GM12874 (cell line): Measurements from ENCODE around the gene TRAPPC5.

Experiments used
- CTCF ChIP-seq: IDR thresholded peaks from 2 replicates; pipeline ENCODE4 v1.5.1; 2011; ENCODE audit warnings: low read depth, mild to moderate bottlenecking, control low read depth, low read length, moderate library complexity; ENCODE audit not compliant: insufficient read depth

The TRAPPC5 gene

GRCh38 chr19:7662657-7663056 lies 18.0 kb upstream of the TRAPPC5 start:
- no peak for TF ChIP-seq CTCF

DNA sequence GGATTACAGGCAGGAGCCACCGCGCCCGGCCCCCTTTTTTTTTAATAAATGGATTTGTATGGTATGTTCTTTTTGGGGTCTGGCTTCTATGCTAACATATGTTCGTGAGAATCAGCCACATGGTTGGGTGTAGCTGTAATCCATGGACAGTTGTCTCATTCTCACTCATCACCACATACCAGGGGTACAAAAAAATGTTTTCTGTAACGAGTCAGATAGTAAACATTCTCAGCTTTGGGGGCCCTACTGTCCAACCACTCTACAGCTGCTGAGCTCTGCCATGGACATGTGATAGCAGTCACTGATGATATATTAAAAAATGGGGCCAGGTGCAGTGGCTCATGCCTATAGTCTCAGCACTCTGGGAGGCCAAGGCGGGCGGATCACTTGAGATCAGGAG lies 16.9 kb upstream of the TRAPPC5 start:
- no peak for TF ChIP-seq CTCF

GRCh38 chr19:7665076-7665475 lies 15.6 kb upstream of the TRAPPC5 start:
- TF ChIP-seq CTCF, result no peak

- TF ChIP-seq CTCF, result no peak
Measured at GRCh38 chr19:7668842-7669241, 11.8 kb upstream of the TRAPPC5 start, which contains the start of gene RETN. TSS of gene RETN (plus strand) at chr19:7669049. CDS start at chr19:7669327, 278 bp downstream.

DNA sequence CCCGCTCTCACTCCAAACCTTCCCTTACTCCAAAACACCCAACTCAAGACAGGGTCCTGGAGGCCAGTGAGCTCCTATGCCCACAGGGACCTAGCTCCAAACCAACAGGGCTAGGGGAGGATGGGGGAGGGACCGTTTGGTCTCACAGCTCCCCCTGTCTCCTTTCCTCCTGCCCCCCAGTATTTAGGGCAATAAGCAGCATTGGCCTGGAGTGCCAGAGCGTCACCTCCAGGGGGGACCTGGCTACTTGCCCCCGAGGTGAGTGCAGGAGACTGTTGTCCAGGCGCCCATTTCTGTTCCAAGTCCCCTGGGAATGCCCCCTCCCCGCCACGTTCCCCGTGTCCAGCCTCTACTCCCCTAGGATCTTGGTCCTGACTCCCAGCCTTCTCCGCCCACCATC lies 11.0 kb upstream of the TRAPPC5 start:
- TF ChIP-seq CTCF, result no peak

- TF ChIP-seq CTCF, result no peak
Measured at GRCh38 chr19:7670150-7670783, 10.4 kb upstream of the TRAPPC5 start.

DNA sequence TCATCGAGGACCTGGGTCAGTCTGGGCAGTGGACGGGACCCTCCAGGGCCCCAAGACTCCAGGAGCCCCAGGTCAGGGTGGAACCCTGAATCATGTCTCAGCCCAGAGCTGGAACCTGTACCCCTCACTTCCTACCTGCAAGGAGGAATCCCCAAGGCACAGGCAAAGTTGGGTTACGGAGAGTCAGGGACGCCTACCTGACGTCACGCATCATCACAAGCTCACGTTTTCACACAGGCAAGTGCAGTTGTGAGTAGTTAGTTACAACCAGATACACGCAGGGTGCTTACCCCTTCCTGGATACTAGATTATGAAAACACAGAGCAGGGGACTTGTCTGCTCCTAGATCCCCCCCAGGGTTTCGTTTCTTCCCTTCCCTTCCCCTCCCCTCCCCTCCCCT lies 9.8 kb upstream of the TRAPPC5 start:
- no peak for TF ChIP-seq CTCF
